ENCODE results near the gene PDE4B. TPM values are rescaled to one million over a fixed set of nuclear protein-coding genes. Genes with fewer than 3 reads are reported as not detected.

The PDE4B gene
- total RNA-seq, 1 experiment from 2014 or later, result not detected

DNA sequence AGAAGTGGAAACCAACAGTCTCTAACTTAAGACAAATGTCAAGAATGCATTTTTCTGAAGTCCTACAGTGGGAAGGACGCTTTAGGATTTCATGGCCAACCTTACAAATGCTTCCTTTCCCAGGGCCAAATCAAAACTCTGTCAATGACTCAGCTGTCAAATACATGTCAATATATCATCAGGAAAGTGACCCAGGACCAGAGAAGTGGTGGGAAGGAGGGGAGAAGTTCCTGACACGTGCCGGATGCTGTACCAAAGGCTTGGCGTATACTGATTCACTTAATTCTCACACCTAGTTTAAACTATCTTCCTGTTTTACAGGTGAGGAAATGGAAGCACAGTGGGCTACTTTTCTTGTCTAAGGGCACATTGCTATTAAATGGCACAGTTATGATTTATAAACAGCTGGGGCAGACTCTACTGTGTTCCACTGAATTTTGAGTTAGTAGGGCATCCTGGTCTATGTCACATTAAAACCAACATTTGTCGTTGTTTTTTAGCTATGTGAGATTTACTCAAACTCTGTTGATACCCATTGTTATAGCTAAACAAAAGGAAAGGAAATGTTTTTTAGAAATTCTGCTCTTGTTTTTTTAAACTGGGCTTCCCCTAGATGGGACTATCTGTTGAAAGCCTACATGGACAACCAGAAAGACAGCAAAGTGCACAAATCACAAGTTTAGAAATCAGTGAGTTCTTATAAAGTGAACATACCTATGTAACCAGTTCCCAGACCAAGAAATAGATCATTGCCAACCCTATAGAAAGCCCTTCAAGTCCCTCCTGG, 533.1 kb downstream of the PDE4B start:
- no peak for DNase-seq
- intact Hi-C loops (cut with micrococcal nuclease; ENCODE audit: unreplicated experiment), result no loop called here
- Mint-ChIP-seq H3K9me3 (ENCODE audit: unreplicated experiment) (no peaks in the 10 kb centered on the region), H3K4me1 (ENCODE audit: low read depth, unreplicated experiment) (no peaks in the 10 kb centered on the region), H3K36me3 (ENCODE audit: insufficient read depth, unreplicated experiment) (no peaks in the 10 kb centered on the region), H3K27me3 (ENCODE audit: insufficient read depth, unreplicated experiment) (peaks cover 3% of the 10 kb centered on the region), H3K4me3 (ENCODE audit: unreplicated experiment) (no peak overlapping the region), H3K27ac (ENCODE audit: unreplicated experiment) (no peak overlapping the region)
- Histone ChIP-seq H3K9me3 (no peaks in the 10 kb centered on the region), H3K27me3 (replicated peaks; ENCODE audit: control insufficient read depth, insufficient read depth, low read length) (no peaks in the 10 kb centered on the region), H3K4me3 (ENCODE audit: low read depth, low read length) (no peak overlapping the region), H3K36me3 (ENCODE audit: control insufficient read depth, insufficient read depth, low read length) (no peaks in the 10 kb centered on the region), H3K4me1 (no peaks in the 10 kb centered on the region)
- no TSS peak for BruUV-seq (replicated peaks)
- POLR2A ChIA-PET, result no interaction called here
- CTCF ChIA-PET, result no interaction called here
- TF ChIP-seq, protein P1, sequence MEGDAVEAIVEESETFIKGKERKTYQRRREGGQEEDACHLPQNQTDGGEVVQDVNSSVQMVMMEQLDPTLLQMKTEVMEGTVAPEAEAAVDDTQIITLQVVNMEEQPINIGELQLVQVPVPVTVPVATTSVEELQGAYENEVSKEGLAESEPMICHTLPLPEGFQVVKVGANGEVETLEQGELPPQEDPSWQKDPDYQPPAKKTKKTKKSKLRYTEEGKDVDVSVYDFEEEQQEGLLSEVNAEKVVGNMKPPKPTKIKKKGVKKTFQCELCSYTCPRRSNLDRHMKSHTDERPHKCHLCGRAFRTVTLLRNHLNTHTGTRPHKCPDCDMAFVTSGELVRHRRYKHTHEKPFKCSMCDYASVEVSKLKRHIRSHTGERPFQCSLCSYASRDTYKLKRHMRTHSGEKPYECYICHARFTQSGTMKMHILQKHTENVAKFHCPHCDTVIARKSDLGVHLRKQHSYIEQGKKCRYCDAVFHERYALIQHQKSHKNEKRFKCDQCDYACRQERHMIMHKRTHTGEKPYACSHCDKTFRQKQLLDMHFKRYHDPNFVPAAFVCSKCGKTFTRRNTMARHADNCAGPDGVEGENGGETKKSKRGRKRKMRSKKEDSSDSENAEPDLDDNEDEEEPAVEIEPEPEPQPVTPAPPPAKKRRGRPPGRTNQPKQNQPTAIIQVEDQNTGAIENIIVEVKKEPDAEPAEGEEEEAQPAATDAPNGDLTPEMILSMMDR (IDR thresholded peaks at IDR 0.05; ENCODE audit: insufficient read depth in 1 of 2, low read depth in 1 of 2, low read length in 1 of 2, severe bottlenecking in 1 of 2, unreplicated experiment in 1 of 2), result no peak

DNA sequence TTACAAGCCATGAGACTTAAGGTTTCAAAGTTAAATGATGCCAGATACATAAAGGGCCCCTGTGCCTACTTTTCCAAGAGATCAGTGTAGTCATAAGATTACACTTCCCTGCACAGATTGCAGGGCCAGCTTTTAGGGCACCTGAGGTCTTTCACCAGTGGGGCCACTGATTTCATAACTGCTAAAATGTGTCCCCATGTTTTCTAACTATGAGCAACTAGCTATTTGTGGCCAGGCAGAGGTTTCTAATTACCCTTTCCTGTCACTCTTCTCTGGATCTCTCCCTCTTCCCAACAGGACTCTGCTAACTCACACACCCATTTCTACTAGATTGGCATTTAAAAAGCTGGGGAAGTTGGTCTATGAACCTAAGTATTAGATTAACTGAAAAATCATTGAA, 534.2 kb downstream of the PDE4B start:
- Histone ChIP-seq H3K27me3 (replicated peaks; ENCODE audit: control insufficient read depth, insufficient read depth, low read length) (no peaks in the 10 kb centered on the region), H3K36me3 (ENCODE audit: control insufficient read depth, insufficient read depth, low read length) (no peaks in the 10 kb centered on the region), H3K4me3 (ENCODE audit: low read depth, low read length) (no peak overlapping the region), H3K9me3 (no peaks in the 10 kb centered on the region), H3K4me1 (no peaks in the 10 kb centered on the region)
- TF ChIP-seq, protein P1 (IDR thresholded peaks at IDR 0.05; ENCODE audit: insufficient read depth in 1 of 2, low read depth in 1 of 2, low read length in 1 of 2, severe bottlenecking in 1 of 2, unreplicated experiment in 1 of 2), result no peak
- ChIA-PET POLR2A (no interaction called here), CTCF (no interaction called here)
- DNase-seq, result no peak
- Mint-ChIP-seq H3K4me1 (ENCODE audit: low read depth, unreplicated experiment) (no peaks in the 10 kb centered on the region), H3K4me3 (ENCODE audit: unreplicated experiment) (no peak overlapping the region), H3K36me3 (ENCODE audit: insufficient read depth, unreplicated experiment) (no peaks in the 10 kb centered on the region), H3K27me3 (ENCODE audit: insufficient read depth, unreplicated experiment) (peaks cover 3% of the 10 kb centered on the region), H3K9me3 (ENCODE audit: unreplicated experiment) (no peaks in the 10 kb centered on the region), H3K27ac (ENCODE audit: unreplicated experiment) (no peak overlapping the region)
- no TSS peak for BruUV-seq (replicated peaks)
- intact Hi-C loops (cut with micrococcal nuclease; ENCODE audit: unreplicated experiment), result no loop called here

DNA sequence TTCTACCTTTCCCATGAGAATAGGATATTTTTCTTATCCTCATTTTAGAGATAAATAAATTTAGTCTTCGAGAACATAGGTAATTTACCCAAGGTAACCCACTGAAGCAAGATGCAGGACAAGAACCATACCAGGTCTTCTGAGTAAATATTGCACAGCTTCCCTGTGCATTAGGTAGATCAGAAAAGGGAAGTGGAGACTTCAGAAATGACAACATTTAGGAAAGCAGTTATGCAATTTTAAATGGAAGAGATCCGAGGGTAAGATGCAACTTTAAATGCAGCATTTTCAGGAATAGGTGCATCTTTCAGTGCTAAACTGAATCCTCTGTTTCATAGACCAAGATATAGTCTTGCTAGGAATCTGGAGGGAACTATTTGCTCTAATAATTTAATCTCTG, 534.9 kb downstream of the PDE4B start:
- H3K36me3 ChIP-seq (ENCODE audit: control insufficient read depth, insufficient read depth, low read length), result no peaks in the 10 kb centered on the region
- H3K9me3 ChIP-seq, result no peaks in the 10 kb centered on the region
- DNase-seq, result no peak
- ChIA-PET CTCF (no interaction called here), POLR2A (no interaction called here)
- BruUV-seq (replicated peaks), result no TSS peak
- Mint-ChIP-seq H3K4me1 (ENCODE audit: low read depth, unreplicated experiment) (no peaks in the 10 kb centered on the region), H3K9me3 (ENCODE audit: unreplicated experiment) (no peaks in the 10 kb centered on the region), H3K36me3 (ENCODE audit: insufficient read depth, unreplicated experiment) (no peaks in the 10 kb centered on the region), H3K27me3 (ENCODE audit: insufficient read depth, unreplicated experiment) (peaks cover 3% of the 10 kb centered on the region), H3K4me3 (ENCODE audit: unreplicated experiment) (no peak overlapping the region), H3K27ac (ENCODE audit: unreplicated experiment) (no peak overlapping the region)
- H3K4me3 ChIP-seq (ENCODE audit: low read depth, low read length), result no peak overlapping the region
- intact Hi-C loops (cut with micrococcal nuclease; ENCODE audit: unreplicated experiment), result no loop called here
- TF ChIP-seq, protein P1 (IDR thresholded peaks at IDR 0.05; ENCODE audit: insufficient read depth in 1 of 2, low read depth in 1 of 2, low read length in 1 of 2, severe bottlenecking in 1 of 2, unreplicated experiment in 1 of 2), result no peak
- H3K27me3 ChIP-seq (replicated peaks; ENCODE audit: control insufficient read depth, insufficient read depth, low read length), result no peaks in the 10 kb centered on the region
- no peaks in the 10 kb centered on the region for H3K4me1 ChIP-seq
